ENCODE data around the gene STX8.

STX8 gene

DNA sequence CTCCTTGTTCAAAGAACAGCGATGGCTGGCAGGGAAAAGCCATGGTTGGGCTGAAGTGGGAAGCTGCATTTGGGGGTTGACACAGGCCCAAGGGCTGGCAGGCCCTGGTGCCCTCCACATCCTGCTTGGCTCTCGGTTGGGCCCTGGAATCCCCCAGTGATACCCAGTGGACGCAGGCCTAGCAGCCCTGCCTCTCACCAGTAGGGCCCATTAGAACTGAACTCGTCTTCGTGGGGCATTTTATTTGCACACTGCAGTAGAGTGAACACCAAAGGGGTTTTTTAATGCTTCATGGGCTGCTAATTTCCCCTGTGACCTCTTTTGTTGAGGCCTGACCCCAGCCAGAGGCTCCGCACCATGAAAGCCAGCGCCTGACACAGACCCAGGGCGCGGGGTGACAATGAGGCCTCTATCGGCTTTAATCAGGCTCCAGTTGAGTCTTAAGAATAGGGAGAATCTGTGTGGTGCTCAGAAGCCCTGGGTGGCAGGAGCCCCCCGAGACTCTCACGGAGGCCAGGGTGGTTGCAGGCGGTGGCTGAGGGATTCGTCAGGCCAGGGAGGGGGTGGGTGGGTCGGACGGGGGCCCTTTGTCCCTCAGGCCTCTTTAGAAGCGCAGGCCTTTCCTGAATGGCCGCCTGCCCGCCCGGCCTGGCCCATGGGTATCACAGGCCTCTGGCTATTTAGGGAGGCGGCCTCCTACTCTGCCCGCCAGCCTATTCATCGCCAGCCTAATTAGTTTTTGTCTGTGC, 355.0 kb downstream of the STX8 start:
- DNase-seq: no peak

DNA sequence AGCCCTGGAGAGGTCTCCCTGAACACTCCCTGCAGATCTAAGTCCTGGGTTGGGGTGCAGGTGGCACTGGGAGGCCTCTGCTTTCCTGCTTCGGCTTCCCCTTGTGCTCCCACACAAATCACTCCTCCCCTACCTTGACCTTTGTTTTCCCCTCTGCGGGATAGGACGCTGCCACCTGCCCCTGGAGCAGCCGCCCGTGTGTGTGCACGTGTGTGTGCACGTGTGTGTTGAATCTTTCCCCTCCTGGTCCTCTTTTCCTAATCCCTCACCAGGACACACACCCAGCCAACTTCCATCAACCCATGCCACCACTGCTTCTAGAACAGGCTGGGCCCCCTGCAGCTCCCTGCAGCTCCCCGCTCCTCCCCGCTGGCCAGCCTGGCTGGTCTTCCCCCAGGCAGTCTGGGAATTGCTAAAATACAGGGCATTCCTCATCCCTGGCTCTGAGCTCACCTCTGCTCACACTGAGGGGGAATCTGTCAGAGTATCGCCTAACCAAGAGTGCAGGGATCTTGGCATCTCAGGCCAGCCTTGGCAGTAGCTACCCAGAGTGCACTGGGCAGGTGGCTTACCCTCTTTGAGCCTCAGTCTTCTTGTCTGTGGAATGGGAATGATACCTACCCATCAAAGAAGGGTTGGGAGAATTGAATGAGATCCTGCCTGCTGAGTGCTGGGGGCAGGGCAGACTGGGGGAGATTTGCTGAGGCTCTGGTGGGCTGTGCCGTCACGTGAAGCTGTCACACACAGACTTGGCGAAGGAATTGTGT, 355.8 kb downstream of the STX8 start:
- no peak for DNase-seq

DNA sequence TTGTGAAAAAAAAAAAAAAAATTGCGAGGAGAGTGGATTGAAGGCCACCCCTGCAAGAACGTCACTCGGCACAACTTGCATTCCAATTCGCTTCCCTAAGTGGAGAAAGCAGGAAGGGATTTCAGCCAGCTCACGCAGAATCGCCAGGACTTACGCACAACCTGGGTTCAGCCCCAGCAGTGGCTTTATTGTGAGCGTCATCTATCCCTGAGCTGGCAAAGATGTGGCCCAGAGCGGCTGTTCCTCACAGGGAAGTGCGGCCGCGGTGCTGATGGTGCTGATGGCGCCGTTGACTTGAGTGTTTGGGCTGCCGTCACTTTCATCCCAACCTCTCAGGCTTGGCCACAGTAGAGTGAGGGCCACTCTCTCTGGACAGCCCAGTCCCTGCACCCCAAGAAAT, 356.7 kb downstream of the STX8 start:
- no peak for DNase-seq

GRCh38 chr17:9218064-9218635, 357.5 kb downstream of the STX8 start:
- no peak for DNase-seq

DNA sequence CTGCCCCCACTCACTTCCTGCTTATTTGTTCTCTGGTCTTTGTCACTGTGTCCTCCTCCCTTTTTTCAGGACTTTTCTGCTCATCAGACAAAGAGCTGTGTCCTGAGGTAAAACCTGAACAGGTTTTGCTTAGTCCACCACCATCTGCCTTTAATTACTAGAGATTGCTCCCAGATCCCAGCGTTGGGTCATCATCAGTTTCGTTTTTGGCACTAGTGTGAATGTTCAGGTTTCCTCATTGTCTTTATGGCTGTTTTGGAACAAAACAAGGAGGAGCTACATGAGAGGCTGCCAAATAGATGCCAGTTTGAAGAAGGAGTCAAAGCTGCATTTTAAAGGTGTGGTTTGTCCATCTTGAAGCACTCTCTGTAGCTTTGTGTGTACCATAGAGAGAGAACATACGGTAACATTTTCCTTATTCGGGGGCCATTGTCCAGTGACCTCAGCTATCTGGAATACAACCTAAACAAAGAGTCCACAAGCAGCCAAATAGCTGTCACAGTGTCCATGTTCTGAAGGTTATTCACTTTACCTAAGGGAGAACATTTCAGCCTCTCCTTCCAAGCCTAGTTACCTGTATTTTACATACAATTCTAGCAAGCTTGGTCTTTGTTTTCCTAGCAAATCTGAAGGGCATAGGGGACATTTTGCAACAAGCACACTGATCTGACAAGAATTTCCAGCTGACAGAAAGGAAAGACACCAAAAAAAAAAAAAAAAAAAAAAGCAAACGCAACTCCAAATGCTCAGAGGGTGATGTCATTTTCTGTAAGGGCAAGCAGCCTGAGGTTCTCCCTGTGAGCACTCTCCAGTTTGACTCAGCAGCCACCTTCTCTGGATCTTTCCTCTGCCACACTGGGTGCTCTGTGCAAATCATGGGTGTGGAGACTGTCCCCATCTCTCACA, 358.2 kb downstream of the STX8 start:
- no peak for DNase-seq

DNA sequence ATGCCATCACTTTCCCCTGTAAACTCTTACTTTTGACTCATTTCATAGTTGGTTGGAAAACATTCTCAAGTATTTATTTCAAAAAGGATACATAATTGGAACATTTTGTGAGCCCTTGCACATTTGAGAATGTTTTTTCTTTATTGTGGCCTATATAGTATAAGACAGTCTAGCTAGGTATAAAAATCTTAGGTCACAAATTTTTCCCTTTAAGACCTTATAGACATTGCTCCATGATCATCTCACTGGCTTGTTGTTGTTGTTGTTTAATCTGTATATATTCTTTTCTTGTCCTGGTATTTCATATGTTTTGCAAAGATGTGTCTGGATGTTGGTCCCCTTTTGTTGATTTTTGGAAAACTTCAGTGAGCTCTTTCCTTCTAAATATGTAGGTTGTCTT, 360.2 kb downstream of the STX8 start:
- no peak for DNase-seq

DNA sequence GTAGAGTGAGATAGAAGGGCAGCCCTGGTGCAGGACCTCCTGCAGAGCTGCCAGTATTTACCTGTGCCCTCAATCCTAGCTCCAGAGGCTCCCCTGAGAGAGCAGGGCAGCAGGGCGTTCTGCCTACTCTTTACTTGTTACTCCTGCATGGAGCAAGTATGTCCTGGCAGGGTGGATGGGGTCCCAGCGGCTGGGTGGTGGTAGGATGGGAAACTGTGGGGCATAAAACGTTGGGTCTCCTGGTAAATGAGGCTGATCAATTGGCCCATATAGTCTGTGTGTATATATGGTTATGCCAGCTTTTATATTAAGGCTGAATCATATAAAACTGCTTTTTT, 362.3 kb downstream of the STX8 start:
- DNase-seq: no peak

DNA sequence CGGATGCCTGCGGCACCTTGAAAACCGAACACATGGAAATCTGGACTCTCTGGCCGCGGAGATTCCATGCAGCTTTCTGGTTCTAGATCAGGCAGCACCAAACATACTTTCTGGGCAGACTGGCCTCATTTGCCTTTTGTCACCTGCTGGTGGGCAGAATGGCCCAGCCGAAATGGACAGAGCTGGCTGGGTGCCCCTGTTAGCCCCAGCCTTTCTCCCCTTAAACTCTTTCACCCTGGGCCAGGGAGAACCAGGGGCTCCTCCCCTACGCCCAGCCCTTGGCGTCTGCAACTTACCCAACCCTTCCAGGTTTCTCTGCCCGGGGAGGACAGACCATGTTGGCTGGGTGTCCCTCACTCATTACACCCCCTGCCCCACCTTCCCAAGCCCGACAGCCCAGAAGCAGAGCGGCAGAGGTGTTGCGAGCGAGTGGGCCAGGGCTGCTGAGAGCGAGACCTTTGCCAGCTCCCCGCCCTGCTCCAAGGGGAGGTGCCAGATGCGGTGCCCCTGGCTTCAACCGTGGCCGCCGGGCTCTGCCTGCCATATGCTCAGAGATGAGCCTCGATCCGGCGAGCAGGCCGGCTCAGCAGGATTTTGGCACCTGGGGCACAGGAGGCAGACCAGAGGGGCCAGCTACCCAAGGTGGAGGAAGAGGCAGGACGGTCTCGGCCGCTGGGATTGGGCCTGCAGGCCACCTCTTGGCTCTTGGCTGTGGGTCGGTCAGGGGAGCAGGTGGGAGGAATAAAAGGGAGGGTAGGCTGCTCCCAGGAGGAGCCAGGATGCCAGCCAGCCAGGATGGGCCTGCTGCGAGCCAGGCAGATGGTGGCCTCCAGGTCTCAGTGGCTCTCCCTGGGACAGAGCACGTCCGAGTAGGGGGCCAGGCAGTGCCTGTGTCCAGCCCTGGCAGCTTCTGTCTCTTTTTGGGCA, 363.0 kb downstream of the STX8 start:
- DNase-seq: no peak

- DNase-seq: no peak
Measured at GRCh38 chr17:9211133-9211765, 364.4 kb downstream of the STX8 start.

DNA sequence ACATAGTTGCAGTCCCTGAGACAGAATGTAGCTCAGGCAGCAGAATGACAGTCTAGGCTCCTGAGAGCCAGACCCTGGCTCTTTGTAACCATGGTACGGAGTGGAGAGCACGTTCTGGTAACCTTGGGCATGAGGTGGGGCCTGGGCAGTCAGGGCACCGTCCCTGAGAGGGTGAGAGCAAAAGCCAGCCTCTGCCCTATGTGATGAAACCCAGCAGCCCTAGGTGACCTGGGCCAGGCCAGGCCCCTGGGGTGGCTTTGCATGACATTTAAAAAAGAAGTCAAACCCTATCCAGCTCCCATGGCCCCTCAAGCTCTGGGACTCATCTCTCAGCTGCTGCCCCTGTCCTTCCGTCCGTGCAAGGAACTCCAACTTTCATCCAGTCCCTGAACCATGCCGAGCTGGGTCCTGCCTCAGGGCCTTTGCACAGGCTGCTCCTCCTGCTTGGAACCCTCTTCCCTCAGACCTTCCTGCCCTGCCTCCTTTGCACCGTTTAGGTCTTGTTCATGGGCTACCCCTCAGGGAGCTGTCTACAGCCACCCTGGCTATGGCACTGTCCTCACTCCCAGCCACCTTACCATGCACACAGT, 365.7 kb downstream of the STX8 start:
- DNase-seq: no peak

DNA sequence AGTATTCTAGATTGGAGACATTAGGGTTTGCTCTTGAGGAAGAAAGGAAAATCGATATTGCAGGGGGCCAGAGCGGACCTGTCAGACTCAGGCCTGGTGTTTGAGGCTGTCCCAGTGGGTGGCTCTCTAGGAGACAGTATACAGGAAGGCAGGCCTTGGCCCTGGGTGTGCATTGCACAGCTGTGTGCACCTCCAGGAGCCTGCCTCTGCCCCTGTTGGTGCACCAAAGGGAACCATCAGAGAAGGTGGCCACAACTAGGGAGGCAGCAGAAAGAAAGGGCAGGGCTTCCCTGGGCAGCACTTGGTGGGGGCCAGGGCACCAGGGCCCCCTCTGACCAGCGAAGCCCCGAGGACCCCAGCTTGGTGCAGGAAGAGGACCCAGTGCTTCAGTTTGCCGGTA, 366.3 kb downstream of the STX8 start:
- no peak for DNase-seq

DNA sequence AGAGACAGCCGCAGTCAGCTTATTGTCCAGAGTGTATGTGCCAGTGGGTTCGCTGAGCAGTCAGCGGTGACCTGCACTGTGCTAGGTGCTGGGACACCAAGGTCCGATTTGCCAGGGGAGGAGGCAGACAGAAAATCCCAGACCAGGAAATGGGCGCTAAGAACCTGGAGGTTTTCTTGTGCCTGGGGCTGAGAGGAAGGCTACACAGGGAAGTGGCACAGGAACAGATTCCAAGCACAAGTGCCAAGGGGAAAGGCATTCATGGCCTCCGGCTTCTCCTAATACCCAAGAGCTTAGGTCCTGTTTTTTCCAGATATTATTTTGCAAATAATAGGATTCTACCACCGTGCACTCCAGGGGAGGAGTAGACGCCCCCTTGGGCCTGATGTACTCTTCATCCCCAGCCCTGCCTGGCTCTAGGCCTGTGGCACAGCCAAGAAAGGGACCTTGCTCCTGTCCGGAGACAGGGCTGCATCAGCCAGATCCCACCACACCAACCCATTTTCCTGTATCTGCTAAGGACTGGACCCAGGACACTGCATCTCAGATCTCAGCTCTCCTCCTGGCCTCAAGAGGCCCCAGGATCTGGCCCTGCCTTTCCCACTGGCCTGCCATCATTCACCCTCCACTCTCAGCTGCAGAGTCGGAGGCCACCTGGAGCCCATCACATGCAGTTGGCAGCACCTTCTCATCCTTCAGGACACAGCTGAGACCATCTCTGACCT, 367.1 kb downstream of the STX8 start:
- DNase-seq: no peak

DNA sequence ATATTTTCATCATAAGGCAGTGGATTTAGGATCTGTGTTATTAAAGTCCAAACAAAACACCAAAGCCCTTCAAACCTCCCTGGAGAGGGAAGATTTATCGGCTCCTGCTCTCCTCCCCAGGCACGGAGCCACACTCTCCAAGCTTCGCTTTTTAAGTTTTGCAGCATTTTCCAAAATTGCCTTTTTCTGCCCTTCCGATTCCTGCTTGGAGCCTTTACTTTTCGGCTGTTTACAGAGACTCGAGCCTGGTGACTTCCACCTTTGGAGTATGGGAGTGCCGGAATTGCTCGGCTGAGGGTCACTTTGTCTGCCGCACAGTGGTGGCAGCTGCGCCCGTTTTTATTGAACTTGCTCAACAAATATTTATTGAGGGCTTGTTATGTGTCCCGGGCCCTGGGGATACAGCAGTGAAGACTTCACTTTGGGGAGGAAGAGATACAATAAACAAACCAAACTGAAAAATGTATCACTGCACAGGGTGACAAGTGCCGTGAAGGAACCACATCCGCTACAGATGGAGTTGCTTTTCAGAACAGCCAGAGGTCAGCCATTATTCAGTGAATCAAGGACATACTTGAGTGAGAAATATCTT, 368.8 kb downstream of the STX8 start:
- no peak for DNase-seq

DNA sequence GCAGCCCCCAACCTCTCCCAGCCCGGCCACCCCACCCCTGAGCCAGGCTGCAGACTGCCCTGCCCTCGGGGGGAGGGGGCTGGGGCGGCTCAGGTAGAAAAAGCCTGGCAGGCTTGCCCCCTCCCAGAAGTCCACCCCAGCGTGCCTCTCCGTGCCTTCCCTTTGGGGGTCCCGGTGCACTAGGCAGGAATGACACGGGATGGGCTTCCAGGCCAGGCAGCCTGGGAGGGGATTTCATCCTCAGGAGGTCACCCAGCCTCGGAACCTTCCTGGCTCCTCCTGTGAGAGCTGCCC, 369.3 kb downstream of the STX8 start:
- DNase-seq: no peak

- no peak for DNase-seq
Measured at GRCh38 chr17:9205520-9206409, 369.9 kb downstream of the STX8 start.

- no peak for DNase-seq
Measured at GRCh38 chr17:9204637-9205329, 370.8 kb downstream of the STX8 start.

DNA sequence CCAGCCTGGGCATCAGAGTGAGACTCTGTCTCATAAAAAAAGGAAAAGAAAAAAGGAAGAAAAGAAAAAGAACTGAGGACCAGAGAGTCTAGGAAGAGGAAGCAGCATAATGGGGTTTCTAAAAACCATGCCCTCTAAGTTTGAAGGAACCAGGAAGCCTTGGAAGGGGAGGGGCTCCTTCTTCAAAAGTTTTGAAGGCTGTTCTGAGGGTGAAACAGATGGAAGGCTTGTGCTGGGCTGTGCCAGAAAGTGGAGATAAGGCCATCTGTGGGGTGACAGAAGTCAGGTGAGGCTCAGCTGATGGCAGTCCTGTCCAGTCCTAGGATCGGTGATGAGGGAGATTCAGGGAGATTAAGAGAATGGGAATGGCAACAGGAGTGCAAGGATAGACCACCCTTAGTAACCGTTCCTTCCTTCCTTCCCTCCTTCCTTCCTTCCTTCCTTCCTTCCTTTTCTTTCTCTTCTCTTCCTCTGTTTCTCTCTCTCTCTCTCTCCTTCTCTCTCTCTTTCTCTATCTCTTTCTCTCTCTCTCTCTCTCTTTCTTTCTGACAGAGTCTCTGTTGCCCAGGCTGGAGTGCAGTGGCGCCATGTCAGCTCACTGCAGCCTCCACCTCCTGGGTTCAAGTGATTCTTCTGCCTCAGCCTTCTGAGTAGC, 371.7 kb downstream of the STX8 start:
- no peak for DNase-seq

DNA sequence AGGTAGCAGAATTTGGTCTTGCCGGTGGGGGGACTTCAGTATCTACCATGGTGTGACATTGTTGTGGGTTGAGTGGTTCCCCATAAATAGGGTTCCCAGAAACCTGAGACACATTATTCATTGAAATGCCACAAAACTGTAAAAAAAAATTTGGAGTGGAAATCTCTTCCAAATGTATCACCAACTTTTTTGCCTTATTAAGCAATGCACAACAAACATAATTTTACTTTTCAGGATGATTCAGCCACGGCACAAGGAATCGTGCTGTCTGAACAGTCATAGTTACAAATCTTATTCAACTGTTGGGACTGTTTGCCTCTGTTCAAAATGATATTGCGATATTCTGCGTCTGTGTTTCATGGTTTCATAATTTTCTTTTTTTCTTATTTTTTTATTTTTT, 373.1 kb downstream of the STX8 start:
- no peak for DNase-seq

Measured in NCI-H2081 (cell line).